ENCODE data around the gene KCTD21.

KCTD21 gene

GRCh38 chr11:78228467-78228866, 40.0 kb upstream of the KCTD21 start:
- Histone ChIP-seq H3K9me2 (replicated peaks; ENCODE audit: low read depth, low read length) (no peaks in the 10 kb centered on the region), H3K9me3 (ENCODE audit: insufficient read depth, low read depth, low read length) (no peaks in the 10 kb centered on the region), H4K20me1 (ENCODE audit: insufficient read depth, low read length, poor library complexity, severe bottlenecking) (no peaks in the 10 kb centered on the region), H3F3A (ENCODE audit: low read depth) (no peaks in the 10 kb centered on the region), H3K4me3 (ENCODE audit: low read length, poor library complexity, severe bottlenecking) (no peak overlapping the region), H3K4me2 (ENCODE audit: low read depth, low read length, poor library complexity, severe bottlenecking) (no peak overlapping the region), H3K36me3 (ENCODE audit: insufficient read depth, low read length) (no peaks in the 10 kb centered on the region), H2AFZ (ENCODE audit: low read length) (no peak overlapping the region), H3K79me2 (ENCODE audit: insufficient read depth, low read length) (no peaks in the 10 kb centered on the region), H3K4me1 (ENCODE audit: insufficient read depth, low read length, poor library complexity, severe bottlenecking) (peaks cover 8% of the 10 kb centered on the region), H3K27me3 (ENCODE audit: insufficient read depth, low read length, poor library complexity, severe bottlenecking) (no peaks in the 10 kb centered on the region), H3K9ac (ENCODE audit: low read depth, low read length, poor library complexity, severe bottlenecking) (no peak overlapping the region)
- TF ChIP-seq EZH2phosphoT487 (IDR thresholded peaks at IDR 0.05; ENCODE audit: borderline replicate concordance) (no peak), CTCF (conservative IDR thresholded peaks at IDR 0.05; ENCODE audit: low read length) (peak; percentile 70)

GRCh38 chr11:78227921-78228320, 39.5 kb upstream of the KCTD21 start:
- H3K36me3 ChIP-seq (ENCODE audit: insufficient read depth, low read length), result no peaks in the 10 kb centered on the region
- H3K9me3 ChIP-seq (ENCODE audit: insufficient read depth, low read depth, low read length), result no peaks in the 10 kb centered on the region
- H3K9ac ChIP-seq (ENCODE audit: low read depth, low read length, poor library complexity, severe bottlenecking), result no peak overlapping the region
- no peak overlapping the region for H2AFZ ChIP-seq (ENCODE audit: low read length)
- no peak overlapping the region for H3K4me2 ChIP-seq (ENCODE audit: low read depth, low read length, poor library complexity, severe bottlenecking)
- H3K4me3 ChIP-seq (ENCODE audit: low read length, poor library complexity, severe bottlenecking), result no peak overlapping the region
- no peaks in the 10 kb centered on the region for H3K79me2 ChIP-seq (ENCODE audit: insufficient read depth, low read length)
- H3K9me2 ChIP-seq (replicated peaks; ENCODE audit: low read depth, low read length), result no peaks in the 10 kb centered on the region
- no peaks in the 10 kb centered on the region for H3K27me3 ChIP-seq (ENCODE audit: insufficient read depth, low read length, poor library complexity, severe bottlenecking)
- H3K4me1 ChIP-seq (ENCODE audit: insufficient read depth, low read length, poor library complexity, severe bottlenecking), result peaks cover 8% of the 10 kb centered on the region
- no peaks in the 10 kb centered on the region for H3F3A ChIP-seq (ENCODE audit: low read depth)
- H4K20me1 ChIP-seq (ENCODE audit: insufficient read depth, low read length, poor library complexity, severe bottlenecking), result no peaks in the 10 kb centered on the region
- TF ChIP-seq CTCF (conservative IDR thresholded peaks at IDR 0.05; ENCODE audit: low read length) (no peak), EZH2phosphoT487 (IDR thresholded peaks at IDR 0.05; ENCODE audit: borderline replicate concordance) (no peak)

GRCh38 chr11:78226684-78227680, 38.6 kb upstream of the KCTD21 start:
- peaks cover 8% of the 10 kb centered on the region for H3K4me1 ChIP-seq (ENCODE audit: insufficient read depth, low read length, poor library complexity, severe bottlenecking)

More at GRCh38 chr11:78226684-78227680, 38.6 kb upstream of the KCTD21 start:
- TF ChIP-seq CTCF (conservative IDR thresholded peaks at IDR 0.05; ENCODE audit: low read length) (no peak), EZH2phosphoT487 (IDR thresholded peaks at IDR 0.05; ENCODE audit: borderline replicate concordance) (no peak)
- Histone ChIP-seq H3K9me3 (ENCODE audit: insufficient read depth, low read depth, low read length) (no peaks in the 10 kb centered on the region), H4K20me1 (ENCODE audit: insufficient read depth, low read length, poor library complexity, severe bottlenecking) (no peaks in the 10 kb centered on the region), H2AFZ (ENCODE audit: low read length) (no peak overlapping the region), H3K79me2 (ENCODE audit: insufficient read depth, low read length) (no peaks in the 10 kb centered on the region), H3K36me3 (ENCODE audit: insufficient read depth, low read length) (no peaks in the 10 kb centered on the region), H3K4me3 (ENCODE audit: low read length, poor library complexity, severe bottlenecking) (no peak overlapping the region), H3F3A (ENCODE audit: low read depth) (no peaks in the 10 kb centered on the region), H3K4me2 (ENCODE audit: low read depth, low read length, poor library complexity, severe bottlenecking) (no peak overlapping the region), H3K9ac (ENCODE audit: low read depth, low read length, poor library complexity, severe bottlenecking) (no peak overlapping the region), H3K9me2 (replicated peaks; ENCODE audit: low read depth, low read length) (no peaks in the 10 kb centered on the region), H3K27me3 (ENCODE audit: insufficient read depth, low read length, poor library complexity, severe bottlenecking) (no peaks in the 10 kb centered on the region)

Data from Loucy (cell line).